IPS DF 4.7 (cell line): ENCODE results near the gene PAM16.

Experiments used
- DNase-seq: peaks from one replicate; pipeline ENCODE4 v3.0.0-alpha.2; 2013; ENCODE audit warnings: low spot score; ENCODE audit errors: extremely low read depth

Gene PAM16

DNA sequence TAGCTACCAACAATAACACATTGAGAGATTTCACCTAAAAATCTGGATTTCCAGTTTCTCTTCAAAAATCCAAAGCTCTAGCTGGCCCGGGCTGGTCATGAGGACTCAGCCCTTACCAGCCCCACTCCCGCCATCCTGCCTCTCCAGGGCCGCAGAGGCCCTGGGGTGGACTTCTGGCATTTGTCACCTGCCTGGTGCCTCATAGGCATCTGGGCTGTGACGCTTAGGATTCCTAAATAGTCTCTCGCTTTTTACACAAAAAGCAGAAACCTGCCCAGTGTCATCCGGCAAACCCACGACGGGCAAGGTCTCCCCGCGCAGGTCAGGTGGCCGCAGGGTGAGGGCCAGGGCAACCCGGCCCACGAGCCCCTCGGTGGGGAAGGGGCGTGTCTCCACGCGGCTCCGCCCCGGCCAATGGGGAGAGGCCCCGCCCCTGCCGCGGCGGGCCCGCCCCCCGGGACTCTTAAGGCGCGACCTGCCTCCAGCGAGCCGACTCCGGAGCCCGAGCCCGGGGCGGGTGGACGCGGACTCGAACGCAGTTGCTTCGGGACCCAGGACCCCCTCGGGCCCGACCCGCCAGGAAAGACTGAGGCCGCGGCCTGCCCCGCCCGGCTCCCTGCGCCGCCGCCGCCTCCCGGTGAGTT lies 20.4 kb upstream of the PAM16 start, which contains the start of gene VASN:
Gene VASN (plus strand): TSS at position 492 of the 644 bp plus-strand sequence. CDS start 9,030 bp downstream, outside the sequence.
- DNase-seq = no peak

DNA sequence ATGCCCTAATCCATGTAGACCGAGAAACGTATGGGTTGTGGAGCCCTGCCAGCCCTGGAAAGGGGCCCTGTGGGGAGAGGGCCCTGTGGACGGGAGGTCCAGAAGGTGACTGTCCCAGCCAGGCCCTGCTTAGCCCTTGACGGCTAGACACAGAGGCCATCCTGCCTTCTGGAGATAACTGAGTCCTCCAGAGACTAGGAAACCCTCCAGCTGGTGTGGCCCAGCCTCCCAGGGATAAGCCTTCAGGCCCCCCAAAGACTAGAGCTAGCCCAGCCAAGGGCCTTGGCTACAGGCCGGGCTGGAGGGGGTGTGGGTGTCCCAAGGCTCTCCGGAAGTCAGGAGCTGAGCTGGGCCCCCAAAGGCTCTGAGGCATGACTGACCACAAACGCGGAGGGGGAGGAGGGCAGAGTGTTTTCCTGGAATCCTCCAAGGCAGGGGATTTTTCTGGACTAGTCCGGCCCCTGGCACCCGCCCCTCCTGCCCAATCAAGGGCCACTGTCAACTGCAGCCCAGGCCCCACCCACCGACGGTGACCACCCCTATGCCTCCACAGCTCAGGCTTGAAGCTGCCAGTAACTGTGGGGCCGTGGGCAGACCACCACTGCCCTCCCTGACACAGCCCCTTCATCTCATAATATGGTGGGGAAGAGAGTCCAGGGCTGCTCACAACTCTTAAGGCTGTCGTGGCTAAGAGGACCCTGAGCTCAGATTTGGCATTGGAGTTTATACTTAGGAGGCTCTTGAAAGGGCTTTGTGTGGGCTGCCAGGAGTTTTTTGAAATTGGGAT lies 19.6 kb upstream of the PAM16 start:
- DNase-seq = no peak

GRCh38 chr16:4370151-4370550 lies 19.0 kb upstream of the PAM16 start:
- DNase-seq = no peak

DNA sequence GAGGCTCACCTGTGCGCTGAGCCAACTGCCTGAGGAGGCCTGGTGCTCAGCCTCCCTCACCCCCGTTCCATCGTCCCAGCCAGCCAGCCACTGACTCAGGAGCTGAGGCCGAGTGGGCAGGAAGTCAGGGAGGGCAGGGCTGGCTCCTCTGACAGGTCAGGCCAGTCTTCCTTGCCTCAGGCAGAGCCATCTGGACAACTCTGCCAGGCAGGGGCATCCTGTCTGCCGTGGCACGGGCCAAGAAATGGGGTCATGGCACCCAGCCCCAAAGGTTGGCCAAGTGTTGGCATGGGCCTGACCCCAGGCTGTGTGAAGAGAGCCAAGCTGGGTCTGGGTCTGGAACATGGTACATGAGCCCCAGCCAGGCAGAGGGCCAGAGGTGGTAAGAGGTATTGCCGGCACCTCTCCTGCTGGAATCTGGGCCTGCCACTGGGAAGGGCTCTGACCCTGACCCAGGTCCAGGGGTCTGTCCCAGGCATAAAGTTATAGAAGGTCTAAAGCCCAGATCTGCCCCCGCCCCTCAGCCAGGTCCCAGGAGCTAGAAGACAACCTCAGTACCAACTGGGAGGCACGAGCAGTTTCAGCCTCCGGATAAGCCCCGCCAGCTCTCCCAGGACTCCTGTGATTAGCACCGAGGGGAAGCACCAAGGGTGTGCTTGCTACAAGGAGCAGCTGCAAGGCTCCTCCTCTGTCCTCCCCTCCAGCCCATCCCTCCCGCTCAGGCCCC lies 18.0 kb upstream of the PAM16 start:
- no peak for DNase-seq

DNA sequence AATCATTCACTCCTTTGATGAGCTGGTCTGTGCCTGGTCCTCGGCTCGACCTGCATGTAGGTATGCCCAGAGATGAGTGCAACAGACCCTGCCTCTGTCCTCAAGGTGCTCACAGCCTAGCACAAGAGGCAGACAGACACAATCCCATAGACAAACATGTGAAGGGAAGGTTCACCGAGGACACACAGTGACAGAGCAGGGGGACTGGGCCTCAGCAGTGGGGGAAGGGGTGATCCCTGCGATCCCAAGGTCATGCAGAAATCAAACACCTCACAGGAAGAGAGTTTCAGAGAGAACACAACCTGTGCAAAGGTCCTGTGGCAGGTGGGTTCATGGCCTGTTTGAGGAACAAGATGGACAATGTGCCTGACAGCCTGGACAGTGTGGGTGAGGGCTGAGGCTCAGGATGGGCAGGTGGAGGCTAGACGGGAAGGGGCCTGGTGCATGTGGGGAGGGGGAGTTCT lies 16.3 kb upstream of the PAM16 start:
- no peak for DNase-seq

DNA sequence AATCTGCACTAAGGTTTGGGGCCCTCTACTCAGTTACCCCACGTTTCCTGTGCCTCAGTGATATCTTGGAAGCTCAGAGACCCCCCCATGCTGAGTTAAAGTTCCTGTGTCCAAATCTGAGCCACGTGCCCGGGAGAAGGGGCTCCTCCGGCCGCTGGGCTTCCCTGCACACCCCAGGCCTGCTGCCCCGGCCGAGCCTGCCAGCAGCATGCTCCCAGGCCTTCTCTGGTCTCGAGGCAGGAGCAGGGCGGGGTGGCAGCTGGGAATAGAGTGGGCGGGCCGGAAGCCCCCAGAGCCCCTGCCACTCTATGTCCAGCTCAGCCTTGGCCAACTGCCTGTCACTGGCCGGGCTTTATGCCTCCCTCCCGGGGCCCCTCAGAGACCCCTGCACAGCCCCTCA lies 14.9 kb upstream of the PAM16 start:
- DNase-seq = no peak

- DNase-seq = no peak
Observed at GRCh38 chr16:4365615-4366014, 14.5 kb upstream of the PAM16 start.

- DNase-seq = no peak
Observed at GRCh38 chr16:4365014-4365406, 13.9 kb upstream of the PAM16 start.

DNA sequence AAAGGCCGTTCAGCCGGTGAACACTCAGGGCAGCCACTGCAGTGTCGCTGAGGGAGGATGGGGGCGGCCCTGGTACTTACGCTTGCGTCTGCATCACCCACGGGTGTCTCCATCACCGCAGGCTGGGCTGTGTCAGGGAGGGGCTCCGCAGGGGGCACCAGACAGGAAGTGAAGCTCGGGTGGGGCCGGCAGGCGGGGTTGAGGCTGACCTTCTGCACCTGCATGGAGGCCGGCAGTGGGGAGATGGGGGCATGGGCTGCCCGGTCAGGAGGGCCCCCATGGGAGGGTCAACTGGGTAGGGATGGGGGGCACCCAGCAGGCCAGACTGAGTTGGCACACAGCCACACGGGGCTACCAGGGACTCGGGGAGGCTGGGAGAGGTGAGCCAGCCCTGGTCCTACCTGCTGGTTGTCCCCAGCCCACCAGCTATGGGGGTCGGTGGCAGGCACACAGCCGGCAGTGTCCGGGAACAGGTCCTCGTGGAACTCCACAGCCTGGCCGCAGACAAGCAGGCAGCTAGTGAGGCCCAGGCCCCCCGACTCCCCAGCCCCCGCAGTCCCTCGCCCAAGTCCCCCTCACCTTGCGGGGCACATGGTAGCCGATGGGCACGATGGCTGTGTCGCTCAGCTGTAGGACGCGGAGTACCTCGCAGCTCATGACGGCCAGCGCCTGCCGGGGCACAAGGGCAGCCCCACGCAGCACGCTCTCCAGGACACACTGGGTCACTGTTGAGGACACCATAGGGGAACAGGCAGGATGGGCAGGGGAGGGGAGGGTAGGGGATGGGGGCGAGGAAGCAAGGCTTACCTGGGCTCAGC lies 13.3 kb upstream of the PAM16 start:
- no peak for DNase-seq

- no peak for DNase-seq
Observed at GRCh38 chr16:4362476-4363135, 11.5 kb upstream of the PAM16 start.

DNA sequence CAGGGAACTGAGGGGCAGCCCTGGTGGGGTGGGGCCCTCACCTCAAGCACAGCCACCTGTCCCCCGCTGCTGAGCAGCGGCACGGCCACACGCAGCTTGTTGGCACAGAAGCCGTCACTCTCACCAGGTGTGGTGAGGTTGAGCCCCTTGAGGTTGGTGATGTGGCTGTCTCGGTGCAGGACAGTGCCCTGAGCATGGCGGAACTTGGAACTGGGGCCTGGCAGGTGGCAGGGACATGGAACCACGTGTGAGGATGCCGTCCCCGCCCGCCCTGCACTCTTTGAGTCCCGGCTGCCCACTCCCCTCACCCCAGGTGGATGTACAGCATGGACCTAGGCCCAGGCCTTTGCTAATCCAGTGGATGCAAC lies 10.8 kb upstream of the PAM16 start:
- DNase-seq = no peak

DNA sequence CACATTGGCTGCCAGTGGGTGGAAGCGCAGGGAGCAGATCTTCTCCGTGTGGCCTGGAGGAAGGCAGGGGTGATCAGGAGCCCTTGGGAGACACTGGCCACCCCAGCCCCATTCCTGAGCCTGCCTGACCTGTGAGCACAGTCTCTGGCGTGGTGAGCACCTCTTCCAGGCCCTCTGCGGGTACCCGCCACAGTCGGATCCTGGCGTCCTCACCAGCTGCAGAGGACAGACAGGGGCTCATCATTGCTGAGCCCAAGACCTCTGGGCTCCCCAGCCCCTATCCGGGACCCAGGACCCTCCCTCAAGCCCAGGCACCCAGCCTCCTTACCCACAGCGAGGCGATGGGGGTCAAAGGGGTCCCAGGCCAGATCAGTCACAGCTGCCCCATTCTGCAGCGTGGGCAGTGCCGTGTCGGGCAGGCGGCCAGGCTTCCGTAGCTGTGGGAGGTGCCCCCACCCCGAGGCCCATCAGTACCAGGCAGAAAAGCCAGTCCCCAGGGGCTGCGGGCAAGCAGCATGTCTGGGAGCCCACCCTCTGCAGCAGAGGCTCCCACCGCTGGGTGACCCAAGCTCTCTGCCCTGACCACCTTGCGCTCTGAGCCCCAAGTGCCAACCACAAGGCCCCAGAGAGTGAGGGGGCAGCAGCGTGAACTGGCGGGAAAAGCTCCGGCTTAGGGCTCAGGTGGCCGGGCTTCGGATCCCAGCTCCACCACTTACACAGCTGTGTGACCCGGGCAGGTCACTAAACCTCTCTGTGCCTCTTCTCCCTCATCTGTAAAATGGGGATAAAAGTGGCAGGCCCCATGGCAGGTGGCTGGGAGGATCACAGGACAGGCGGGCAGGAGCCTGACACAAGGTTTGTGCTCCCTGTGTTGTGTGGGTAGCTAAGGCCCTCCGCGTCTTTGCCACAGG lies 10.2 kb upstream of the PAM16 start:
- DNase-seq = no peak

DNA sequence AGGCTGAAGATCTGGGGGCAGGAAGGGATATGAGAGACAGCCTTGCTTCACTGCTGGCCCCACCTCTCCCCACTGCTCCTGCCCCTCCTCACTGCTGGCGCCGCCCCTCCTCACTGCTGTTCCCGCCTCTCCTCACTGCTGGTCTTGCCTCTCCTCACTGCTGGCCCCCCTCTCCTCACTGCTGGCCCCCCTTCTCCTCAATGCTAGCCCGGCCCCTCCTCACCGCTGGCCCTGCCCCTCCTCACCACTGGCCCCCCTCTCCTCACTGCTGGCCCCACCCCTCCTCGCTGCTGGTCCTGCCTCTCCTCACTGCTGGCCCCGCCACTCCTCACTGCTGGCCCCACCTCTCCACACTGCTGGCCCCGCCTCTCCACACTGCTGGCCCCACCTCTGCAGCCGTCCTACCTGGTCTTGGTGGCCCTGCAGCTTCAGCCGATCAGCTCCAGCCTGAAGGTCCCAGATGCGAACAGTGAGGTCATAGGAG lies 9.5 kb upstream of the PAM16 start:
- DNase-seq = no peak

- no peak for DNase-seq
Observed at GRCh38 chr16:4359914-4360313, 8.8 kb upstream of the PAM16 start.

GRCh38 chr16:4358831-4359561 lies 7.9 kb upstream of the PAM16 start:
- DNase-seq = no peak

DNA sequence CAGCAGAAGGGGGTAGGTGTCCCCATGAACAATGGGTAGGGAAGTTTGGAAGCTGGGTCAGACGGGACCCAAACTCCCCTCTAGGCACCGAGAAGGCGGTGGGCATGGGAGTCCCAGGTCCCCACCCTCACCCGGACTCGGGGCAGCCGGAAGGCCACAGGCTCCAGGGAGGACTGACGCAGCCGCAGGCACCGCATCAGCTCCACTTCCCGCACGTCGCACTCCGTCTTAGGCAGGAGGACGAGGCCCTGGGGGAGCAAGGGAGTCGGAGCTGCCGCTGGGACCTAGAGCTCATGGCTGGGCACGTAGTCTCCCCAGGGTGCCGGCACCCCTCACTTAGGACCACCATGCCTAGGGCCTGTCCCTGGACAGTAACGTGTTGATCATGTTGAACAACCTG lies 7.1 kb upstream of the PAM16 start:
- DNase-seq = no peak

DNA sequence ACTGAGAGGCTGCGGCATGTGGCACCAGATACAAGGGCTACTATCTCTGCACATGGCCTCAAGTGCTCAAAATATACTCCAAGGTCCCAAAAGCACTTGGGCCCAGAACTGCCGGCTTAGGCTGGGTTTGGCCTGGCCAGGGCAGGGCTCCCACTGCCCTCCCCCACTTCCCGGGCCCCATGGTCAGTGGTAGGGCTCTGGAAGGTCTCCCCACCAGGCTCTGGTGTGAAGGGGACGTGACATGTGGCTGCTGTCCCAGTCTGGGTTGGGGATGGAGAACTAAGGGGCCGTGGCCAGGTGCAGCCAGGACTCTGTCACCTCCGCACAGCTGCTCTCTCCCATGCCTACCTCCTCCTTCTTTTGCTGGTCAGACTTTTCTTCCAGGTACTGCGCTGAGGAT lies 5.7 kb upstream of the PAM16 start:
- no peak for DNase-seq

- no peak for DNase-seq
Observed at GRCh38 chr16:4354512-4355409, 3.6 kb upstream of the PAM16 start.
